ENCODE data around the gene TRAPPC12.
"Not testable (repeated sequence)": the region's sequence is repeated elsewhere in the genome, so short reads cannot be mapped to it uniquely, and the experiment has no call there.

TRAPPC12 gene

GRCh38 chr2:3368261-3368722, 11.2 kb upstream of the TRAPPC12 start:
- H3K4me3 ChIP-seq (ENCODE audit: control insufficient read depth, low read depth, low read length), result no peak overlapping the region
- no peak for TF ChIP-seq CTCF (conservative IDR thresholded peaks at IDR 0.05; ENCODE audit: control insufficient read depth, insufficient read depth, low read depth, low read length)
- DNase-seq (ENCODE audit: low read depth), result no peak

GRCh38 chr2:3369340-3370181, 9.9 kb upstream of the TRAPPC12 start:
- not testable (repeated sequence) for H3K4me3 ChIP-seq (ENCODE audit: control insufficient read depth, low read depth, low read length); DNase-seq (ENCODE audit: low read depth)

GRCh38 chr2:3376821-3377220, 2.7 kb upstream of the TRAPPC12 start:
- DNase-seq (ENCODE audit: low read depth), result no peak
- H3K4me3 ChIP-seq (ENCODE audit: control insufficient read depth, low read depth, low read length), result peak overlapping the region; percentile 98
- no peak for TF ChIP-seq CTCF (conservative IDR thresholded peaks at IDR 0.05; ENCODE audit: control insufficient read depth, insufficient read depth, low read depth, low read length)

- DNase-seq (ENCODE audit: low read depth), result peak; percentile 58
- no peak for TF ChIP-seq CTCF (conservative IDR thresholded peaks at IDR 0.05; ENCODE audit: control insufficient read depth, insufficient read depth, low read depth, low read length)
- peak overlapping the region; percentile 98 for H3K4me3 ChIP-seq (ENCODE audit: control insufficient read depth, low read depth, low read length)
Observed at GRCh38 chr2:3377279-3377611, 2.2 kb upstream of the TRAPPC12 start.

- H3K4me3 ChIP-seq (ENCODE audit: control insufficient read depth, low read depth, low read length), result peak within 1 kb of the TSS; percentile 98
- TF ChIP-seq CTCF (conservative IDR thresholded peaks at IDR 0.05; ENCODE audit: control insufficient read depth, insufficient read depth, low read depth, low read length), result no peak
- peak; percentile 98 for DNase-seq (ENCODE audit: low read depth)
Observed at GRCh38 chr2:3377612-3378432, 1.7 kb upstream of the TRAPPC12 start, which contains the start of gene EIPR1. Gene EIPR1 (minus strand): TSS chr2:3377818. CDS start chr2:3377689, 129 bp downstream.

GRCh38 chr2:3379339-3379646, 201 bp upstream of the TRAPPC12 start:
- H3K4me3 ChIP-seq (ENCODE audit: control insufficient read depth, low read depth, low read length), result peak overlapping the region; percentile 79
- no peak for DNase-seq (ENCODE audit: low read depth)
- no peak for TF ChIP-seq CTCF (conservative IDR thresholded peaks at IDR 0.05; ENCODE audit: control insufficient read depth, insufficient read depth, low read depth, low read length)

GRCh38 chr2:3386448-3386958, 7.0 kb downstream of the TRAPPC12 start:
- no peak overlapping the region for H3K4me3 ChIP-seq (ENCODE audit: control insufficient read depth, low read depth, low read length)
- no peak for DNase-seq (ENCODE audit: low read depth)
- TF ChIP-seq CTCF (conservative IDR thresholded peaks at IDR 0.05; ENCODE audit: control insufficient read depth, insufficient read depth, low read depth, low read length), result no peak

Measured in fibroblast of mammary gland (primary cell).